Osteoblast (primary cell): Measurements from ENCODE around the gene DLG5. TPM values are rescaled to one million over a fixed set of nuclear protein-coding genes. Genes with fewer than 3 reads are reported as not detected.

ENCODE experiments used
- DNase-seq: peaks from one replicate; pipeline ENCODE4 v3.0.0; 2011; ENCODE audit warnings: low spot score, mixed read lengths; ENCODE audit not compliant: insufficient read length; ENCODE audit errors: missing footprints
- H2AFZ ChIP-seq: 2 replicates; pipeline ENCODE4 v1.6.0; 2011; ENCODE audit warnings: mild to moderate bottlenecking, low read length
- H3K27ac ChIP-seq: 2 replicates; pipeline ENCODE4 v1.5.1; 2011; ENCODE audit warnings: mild to moderate bottlenecking, low read depth, low read length, moderate library complexity
- H3K27me3 ChIP-seq: 2 replicates; pipeline ENCODE4 v1.6.0; 2012; ENCODE audit warnings: mild to moderate bottlenecking, control low read depth, inconsistent platforms, low read length, moderate library complexity; ENCODE audit not compliant: insufficient read depth
- H3K36me3 ChIP-seq: 2 replicates; pipeline ENCODE4 v1.5.1; 2011; ENCODE audit warnings: mild to moderate bottlenecking, low read length, control low read depth, moderate library complexity; ENCODE audit not compliant: insufficient read depth
- H3K4me1 ChIP-seq: 2 replicates; pipeline ENCODE4 v1.5.1; 2011; ENCODE audit warnings: mild to moderate bottlenecking, low read length, control low read depth, moderate library complexity; ENCODE audit not compliant: insufficient read depth
- H3K4me2 ChIP-seq: 2 replicates; pipeline ENCODE4 v1.6.0; 2011; ENCODE audit warnings: mild to moderate bottlenecking, low read length; ENCODE audit not compliant: insufficient read depth
- H3K4me3 ChIP-seq: fragments of 200-600 bp; sonication (generic); 3 replicates; pipeline ENCODE4 v1.5.1; 2012; ENCODE audit warnings: mild to moderate bottlenecking, low read length, inconsistent platforms; ENCODE audit not compliant: insufficient read depth
- H3K79me2 ChIP-seq: 2 replicates; pipeline ENCODE4 v1.6.0; 2012; ENCODE audit warnings: mild to moderate bottlenecking, low read length, control low read depth, inconsistent platforms; ENCODE audit not compliant: insufficient read depth
- H3K9me3 ChIP-seq: 2 replicates; pipeline ENCODE4 v1.5.1; 2011; ENCODE audit warnings: low read depth, low read length, control low read depth
- H4K20me1 ChIP-seq: 2 replicates; pipeline ENCODE4 v1.6.0; 2012; ENCODE audit warnings: mild to moderate bottlenecking, low read length, control low read depth; ENCODE audit not compliant: insufficient read depth
- total RNA-seq: library from RNA; depleted of rRNA; stranded (reverse); fragments of >200 nt; gene quantifications from 2 replicates; pipeline ENCODE4 v1.2.3, GENCODE V29; 2012
- TF ChIP-seq, protein P1 (sequence below): IDR thresholded peaks from 2 replicates; pipeline ENCODE4 v1.5.1; 2011; ENCODE audit warnings: mild to moderate bottlenecking, low read depth, low read length, moderate library complexity; ENCODE audit errors: extremely low read depth

The DLG5 gene
- total RNA-seq, 1 donor: 51.4 TPM

GRCh38 chr10:77946084-77946483 lies 19.5 kb upstream of the DLG5 start:
- DNase-seq: no peak
- no peaks in the 10 kb centered on the region for H3K36me3 ChIP-seq
- no peaks in the 10 kb centered on the region for H4K20me1 ChIP-seq
- peaks cover 27% of the 10 kb centered on the region for H3K4me1 ChIP-seq
- no peak overlapping the region for H3K27ac ChIP-seq
- H2AFZ ChIP-seq: no peak overlapping the region
- H3K79me2 ChIP-seq: no peaks in the 10 kb centered on the region
- H3K9me3 ChIP-seq: no peaks in the 10 kb centered on the region
- H3K4me3 ChIP-seq: no peak overlapping the region
- no peak overlapping the region for H3K4me2 ChIP-seq
- no peaks in the 10 kb centered on the region for H3K27me3 ChIP-seq
- TF ChIP-seq, protein P1, sequence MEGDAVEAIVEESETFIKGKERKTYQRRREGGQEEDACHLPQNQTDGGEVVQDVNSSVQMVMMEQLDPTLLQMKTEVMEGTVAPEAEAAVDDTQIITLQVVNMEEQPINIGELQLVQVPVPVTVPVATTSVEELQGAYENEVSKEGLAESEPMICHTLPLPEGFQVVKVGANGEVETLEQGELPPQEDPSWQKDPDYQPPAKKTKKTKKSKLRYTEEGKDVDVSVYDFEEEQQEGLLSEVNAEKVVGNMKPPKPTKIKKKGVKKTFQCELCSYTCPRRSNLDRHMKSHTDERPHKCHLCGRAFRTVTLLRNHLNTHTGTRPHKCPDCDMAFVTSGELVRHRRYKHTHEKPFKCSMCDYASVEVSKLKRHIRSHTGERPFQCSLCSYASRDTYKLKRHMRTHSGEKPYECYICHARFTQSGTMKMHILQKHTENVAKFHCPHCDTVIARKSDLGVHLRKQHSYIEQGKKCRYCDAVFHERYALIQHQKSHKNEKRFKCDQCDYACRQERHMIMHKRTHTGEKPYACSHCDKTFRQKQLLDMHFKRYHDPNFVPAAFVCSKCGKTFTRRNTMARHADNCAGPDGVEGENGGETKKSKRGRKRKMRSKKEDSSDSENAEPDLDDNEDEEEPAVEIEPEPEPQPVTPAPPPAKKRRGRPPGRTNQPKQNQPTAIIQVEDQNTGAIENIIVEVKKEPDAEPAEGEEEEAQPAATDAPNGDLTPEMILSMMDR: no peak

DNA sequence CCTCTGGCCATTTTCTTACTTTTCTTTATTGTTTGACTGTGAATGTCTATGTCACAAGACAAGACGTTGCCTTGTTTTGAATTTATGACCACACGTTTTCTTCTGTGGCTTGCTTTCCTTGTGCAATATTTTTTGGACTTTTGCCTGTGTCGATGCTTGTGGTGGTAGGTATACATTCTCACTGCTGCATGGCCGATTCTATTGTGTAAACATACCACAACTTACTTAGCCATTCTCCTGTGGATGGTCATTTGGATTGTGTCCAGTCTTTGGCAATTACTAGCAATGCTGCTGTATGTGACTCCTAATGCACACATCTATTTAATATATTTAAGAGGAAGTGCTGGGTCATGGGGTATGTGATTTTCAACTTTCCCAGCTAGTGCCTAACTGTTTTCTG lies 18.0 kb upstream of the DLG5 start:
- DNase-seq: no peak
- TF ChIP-seq, protein P1: no peak
- peak overlapping the region; percentile 58 for H3K27ac ChIP-seq

GRCh38 chr10:77943121-77943901 lies 16.8 kb upstream of the DLG5 start:
- peaks cover 23% of the 10 kb centered on the region for H3K4me1 ChIP-seq
- no peaks in the 10 kb centered on the region for H4K20me1 ChIP-seq
- H3K4me2 ChIP-seq: peak overlapping the region; percentile 50
- no peaks in the 10 kb centered on the region for H3K27me3 ChIP-seq
- H3K27ac ChIP-seq: peak overlapping the region; percentile 27
- TF ChIP-seq, protein P1: no peak
- H3K4me3 ChIP-seq: no peak overlapping the region
- H3K79me2 ChIP-seq: no peaks in the 10 kb centered on the region
- no peak for DNase-seq
- H3K9me3 ChIP-seq: no peaks in the 10 kb centered on the region
- no peak overlapping the region for H2AFZ ChIP-seq
- H3K36me3 ChIP-seq: no peaks in the 10 kb centered on the region

More for the DNA sequence above, 18.0 kb upstream of the DLG5 start:
- Histone ChIP-seq H3K9me3 (no peaks in the 10 kb centered on the region), H3K27me3 (no peaks in the 10 kb centered on the region), H3K4me3 (no peak overlapping the region), H4K20me1 (no peaks in the 10 kb centered on the region), H3K36me3 (no peaks in the 10 kb centered on the region), H3K4me2 (peak overlapping the region; percentile 33), H3K79me2 (no peaks in the 10 kb centered on the region), H3K4me1 (peaks cover 32% of the 10 kb centered on the region), H2AFZ (no peak overlapping the region)

- H3K4me3 ChIP-seq: no peak overlapping the region
- no peaks in the 10 kb centered on the region for H3K36me3 ChIP-seq
- H3K79me2 ChIP-seq: no peaks in the 10 kb centered on the region
- no peaks in the 10 kb centered on the region for H3K27me3 ChIP-seq
- no peaks in the 10 kb centered on the region for H3K9me3 ChIP-seq
- DNase-seq: no peak
- no peak overlapping the region for H3K27ac ChIP-seq
- TF ChIP-seq, protein P1: no peak
- no peaks in the 10 kb centered on the region for H4K20me1 ChIP-seq
- peaks cover 23% of the 10 kb centered on the region for H3K4me1 ChIP-seq
- no peak overlapping the region for H3K4me2 ChIP-seq
- H2AFZ ChIP-seq: no peak overlapping the region
These were observed 15.2 kb upstream of the DLG5 start for GRCh38 chr10:77941790-77942189.
